ENCODE measurements around the gene PUS1. TPM values are rescaled to one million over a fixed set of nuclear protein-coding genes. Genes with fewer than 3 reads are reported as not detected.

The PUS1 gene
- total and polyA plus RNA-seq, 10 of the 15 experiments (the other 5 are each of a cell fraction or from before 2014, with no cell fraction given): 1.3 to 74.2 (median 25.4) TPM

- no peak for ATAC-seq
- FAIRE-seq: no peak
- no peaks in the 10 kb centered on the region for H3K79me2 ChIP-seq (ENCODE audit: control insufficient read depth, insufficient read depth, low read length)
- ChIA-PET CTCF (no interaction called here), POLR2A (no interaction called here), SMC1A (ENCODE audit: uncharacterized antibody, unreplicated experiment) (no interaction called here), RAD21 (ENCODE audit: unreplicated experiment) (no interaction called here)
- H3K9me3 ChIP-seq (replicated peaks; ENCODE audit: control insufficient read depth, insufficient read depth, low read length): no peaks in the 10 kb centered on the region
- H3K4me2 ChIP-seq (ENCODE audit: control insufficient read depth, insufficient read depth): no peak overlapping the region
- H3K36me3 ChIP-seq (ENCODE audit: control insufficient read depth in 2 of 2, insufficient read depth in 2 of 2, low read length in 1 of 2): no peaks in the 10 kb centered on the region; a peak in 3 of 4 replicates
- H3K4me1 ChIP-seq (ENCODE audit: control insufficient read depth, insufficient read depth, low read length): no peaks in the 10 kb centered on the region
- H3K9ac ChIP-seq (ENCODE audit: control insufficient read depth, insufficient read depth, low read length): no peak overlapping the region
- H3K4me3 ChIP-seq: no peak overlapping the region
- H3K27ac ChIP-seq (ENCODE audit: control insufficient read depth, insufficient read depth): no peak overlapping the region
- intact Hi-C loops (cut with micrococcal nuclease; ENCODE audit: unreplicated experiment): no loop called here
- no peak overlapping the region for H2AFZ ChIP-seq (ENCODE audit: control insufficient read depth, low read depth, low read length)
- no peaks in the 10 kb centered on the region for H4K20me1 ChIP-seq (ENCODE audit: control insufficient read depth, insufficient read depth)
- H3K27me3 ChIP-seq (replicated peaks in 1 of 2; ENCODE audit: control insufficient read depth in 2 of 2, insufficient read depth in 2 of 2, low read length in 1 of 2): no peaks in the 10 kb centered on the region
- 95% methylated on average over 12 of the region's 21 CpGs for WGBS (ENCODE audit: insufficient coverage, insufficient replicate concordance, low lambda C conversion rate, missing lambda C conversion rate)
- in situ Hi-C loops (cut with MboI): no loop called here
- BruUV-seq (replicated peaks): no TSS peak
- TF ChIP-seq SIX5 (IDR thresholded peaks at IDR 0.05; ENCODE audit: low read depth, low read length, severe bottlenecking) (no peak), TCF3 (IDR thresholded peaks at IDR 0.05; ENCODE audit: borderline replicate concordance, insufficient read depth, low read depth, low read length) (no peak), NKRF (conservative IDR thresholded peaks at IDR 0.05) (no peak), TCF7 (IDR thresholded peaks at IDR 0.05; ENCODE audit: borderline replicate concordance) (no peak), E2F4 (IDR thresholded peaks at IDR 0.05; ENCODE audit: low read depth, low read length) (no peak), RFX5 (IDR thresholded peaks at IDR 0.05; ENCODE audit: low read depth, low read length) (no peak), MYC (IDR thresholded peaks at IDR 0.05; ENCODE audit: insufficient read depth, insufficient read length, insufficient replicate concordance, low read length, severe bottlenecking) (no peak), PML (IDR thresholded peaks at IDR 0.05; ENCODE audit: low read length) (no peak)
- no peak for DNase-seq (ENCODE audit: low read depth, low spot score)
Measured at GRCh38 chr12:131915823-131916222, 13.3 kb upstream of the PUS1 start.

Measured in GM12878 (cell line).